Left ventricle myocardium inferior (tissue), 1 donor: ENCODE results near the gene DDX56. TPM values are rescaled to one million over a fixed set of nuclear protein-coding genes. Genes with fewer than 3 reads are reported as not detected.

ENCODE experiments used
- DNase-seq: peaks from one replicate; pipeline ENCODE4 v3.0.0-alpha.2; 2020
- H3K27ac ChIP-seq: fragments of 200-600 bp; replicated peaks from 2 replicates; pipeline ENCODE4 v1.8.0; 2021
- H3K27me3 ChIP-seq: fragments of 200-600 bp; 2 replicates; pipeline ENCODE4 v1.8.0; 2021; ENCODE audit warnings: low read depth
- H3K36me3 ChIP-seq: fragments of 200-600 bp; 2 replicates; pipeline ENCODE4 v1.8.0; 2021
- H3K4me1 ChIP-seq: fragments of 200-600 bp; 2 replicates; pipeline ENCODE4 v1.8.0; 2021
- H3K4me3 ChIP-seq: fragments of 200-600 bp; 2 replicates; pipeline ENCODE4 v1.8.0; 2021; ENCODE audit warnings: mild to moderate bottlenecking, moderate library complexity
- H3K9me3 ChIP-seq: fragments of 200-600 bp; replicated peaks from 2 replicates; pipeline ENCODE4 v1.8.0; 2021
- CTCF ChIP-seq: fragments of 200-600 bp; IDR thresholded peaks from 2 replicates; pipeline ENCODE4 v1.8.0; 2021; ENCODE audit warnings: antibody characterized with exemption, mild to moderate bottlenecking, borderline replicate concordance
- intact Hi-C: fragments of 100-400 bp; cut with micrococcal nuclease; formaldehyde crosslinking; loops from one replicate; pipeline ENCODE4 v1.11.0; 2022
- total RNA-seq: library from RNA; stranded (reverse); fragmentation: NEBNext Ultra II Directional; extraction: Animal tissue kit (Norgen Biotek cat#: 25700); gene quantifications from one replicate; pipeline ENCODE4 v1.2.1, GENCODE V29; 2021
- donor health status: DM: no; HTN: yes; CAD: no; lungs with severe emphysema.

The DDX56 gene
- total RNA-seq, 1 donor from 2014 or later, result 27.1 TPM

- no peaks in the 10 kb centered on the region for H3K9me3 ChIP-seq
- H3K27ac ChIP-seq, result no peak overlapping the region
- no peak for DNase-seq
- no peaks in the 10 kb centered on the region for H3K27me3 ChIP-seq
- peaks cover 34% of the 10 kb centered on the region for H3K4me1 ChIP-seq
- H3K4me3 ChIP-seq, result peak overlapping the region; percentile 95
- intact Hi-C loops, result no loop called here
- peaks cover 53% of the 10 kb centered on the region for H3K36me3 ChIP-seq
- no peak for TF ChIP-seq CTCF
These were observed 937 bp downstream of the DDX56 start for GRCh38 chr7:44572771-44573170.

GRCh38 chr7:44569959-44570358 lies 3.7 kb downstream of the DDX56 start:
- no peak for TF ChIP-seq CTCF
- intact Hi-C loops, result no loop called here

DNA sequence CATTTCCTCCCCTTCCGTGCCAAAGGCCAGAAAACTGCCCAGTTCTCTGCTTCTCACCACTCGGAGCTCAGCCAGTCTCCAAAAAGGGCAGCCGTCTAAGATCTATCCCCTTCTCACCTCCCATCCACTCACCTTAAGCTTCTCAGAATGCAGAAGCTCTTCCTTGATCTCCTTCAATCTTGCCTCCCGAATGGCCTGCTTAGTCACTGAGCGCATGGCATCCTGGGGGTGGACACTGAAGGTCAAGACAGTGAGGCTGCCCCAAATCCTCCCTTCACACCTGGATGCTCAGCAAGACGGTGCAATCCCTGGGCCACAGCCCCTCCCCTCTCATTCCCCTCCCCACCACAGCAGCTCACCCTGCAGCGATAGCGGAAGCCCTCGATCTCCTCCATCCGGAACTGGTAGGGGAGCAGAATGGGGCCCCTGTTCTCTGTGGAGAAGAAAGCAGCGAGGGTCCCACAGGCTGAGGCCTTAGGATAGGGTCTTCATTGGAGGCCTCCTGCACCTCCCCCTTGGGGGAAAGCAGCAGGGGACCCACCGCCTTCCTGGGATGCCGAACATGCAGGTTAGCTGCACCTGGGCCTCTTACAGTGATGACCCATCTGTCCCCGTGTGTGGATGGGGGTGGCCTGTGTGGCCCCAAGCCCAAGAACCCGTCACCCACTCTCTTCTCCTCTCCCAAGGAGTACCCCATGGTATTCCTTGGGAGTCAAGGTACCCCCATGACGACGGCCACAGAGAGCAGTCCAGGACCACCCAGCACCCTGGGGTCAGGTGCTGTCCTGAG lies 4.7 kb downstream of the DDX56 start:
- Histone ChIP-seq H3K4me1 (peaks cover 43% of the 10 kb centered on the region), H3K4me3 (no peak overlapping the region), H3K9me3 (no peaks in the 10 kb centered on the region), H3K27me3 (no peaks in the 10 kb centered on the region), H3K36me3 (peaks cover 87% of the 10 kb centered on the region), H3K27ac (no peak overlapping the region)
- intact Hi-C loops, result no loop called here
- DNase-seq, result no peak
- TF ChIP-seq CTCF, result no peak

More at GRCh38 chr7:44569959-44570358, 3.7 kb downstream of the DDX56 start:
- Histone ChIP-seq H3K27ac (no peak overlapping the region), H3K4me1 (peaks cover 48% of the 10 kb centered on the region), H3K36me3 (peaks cover 78% of the 10 kb centered on the region), H3K4me3 (no peak overlapping the region), H3K27me3 (no peaks in the 10 kb centered on the region), H3K9me3 (no peaks in the 10 kb centered on the region)
- no peak for DNase-seq

DNA sequence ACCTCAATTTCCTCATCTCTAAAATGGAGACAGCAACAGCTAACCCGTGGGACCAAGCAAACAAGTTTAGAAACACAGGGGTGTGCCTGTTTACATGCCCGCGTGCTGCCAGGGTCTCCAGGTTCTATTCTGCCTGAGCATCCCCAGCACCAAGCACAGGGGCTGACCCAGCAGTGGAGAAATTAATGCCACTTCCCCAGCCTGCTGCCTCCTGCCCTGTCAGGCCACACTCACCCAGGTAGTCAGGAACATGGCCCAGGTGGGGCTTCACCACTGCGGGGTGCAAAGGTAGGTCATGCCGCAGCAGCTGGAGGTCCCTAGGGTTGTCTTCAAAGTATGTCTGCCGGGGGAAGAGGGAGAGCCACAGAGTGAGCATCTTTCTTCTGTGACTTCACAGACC lies 5.8 kb downstream of the DDX56 start:
- Histone ChIP-seq H3K27me3 (no peaks in the 10 kb centered on the region), H3K36me3 (peaks cover 89% of the 10 kb centered on the region), H3K27ac (no peak overlapping the region), H3K9me3 (no peaks in the 10 kb centered on the region), H3K4me1 (peaks cover 32% of the 10 kb centered on the region), H3K4me3 (no peak overlapping the region)
- TF ChIP-seq CTCF, result no peak
- intact Hi-C loops, result no loop called here
- DNase-seq, result no peak

DNA sequence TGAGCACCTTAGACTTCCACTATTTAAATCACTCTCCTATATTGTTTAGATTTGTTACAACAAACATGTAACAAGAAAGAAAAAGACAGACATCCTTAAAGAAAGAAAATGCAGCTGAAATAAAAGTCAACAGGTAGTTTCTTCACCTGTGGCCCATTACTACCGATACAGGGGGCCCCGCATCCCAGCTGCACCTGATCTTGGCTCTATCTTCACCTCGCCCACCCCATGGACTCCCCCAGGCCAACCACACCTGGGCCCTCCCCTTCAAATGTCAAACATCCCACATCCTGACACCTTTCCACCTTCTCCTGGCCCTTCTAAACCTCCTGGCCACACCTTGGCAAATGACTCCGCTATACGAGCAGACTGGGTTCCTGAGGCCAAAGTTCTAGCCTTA lies 7.0 kb downstream of the DDX56 start:
- H3K36me3 ChIP-seq, result peaks cover 78% of the 10 kb centered on the region
- H3K9me3 ChIP-seq, result no peaks in the 10 kb centered on the region
- no peak overlapping the region for H3K27ac ChIP-seq
- no peak for DNase-seq
- H3K4me3 ChIP-seq, result no peak overlapping the region
- H3K27me3 ChIP-seq, result no peaks in the 10 kb centered on the region
- no peak for TF ChIP-seq CTCF
- intact Hi-C loops, result no loop called here
- peaks cover 21% of the 10 kb centered on the region for H3K4me1 ChIP-seq
